ENCODE measurements around the gene TCTN2.
A peak's percentile ranks its signal among the peaks of the same experiment; 100 is the strongest.

TCTN2 gene

DNA sequence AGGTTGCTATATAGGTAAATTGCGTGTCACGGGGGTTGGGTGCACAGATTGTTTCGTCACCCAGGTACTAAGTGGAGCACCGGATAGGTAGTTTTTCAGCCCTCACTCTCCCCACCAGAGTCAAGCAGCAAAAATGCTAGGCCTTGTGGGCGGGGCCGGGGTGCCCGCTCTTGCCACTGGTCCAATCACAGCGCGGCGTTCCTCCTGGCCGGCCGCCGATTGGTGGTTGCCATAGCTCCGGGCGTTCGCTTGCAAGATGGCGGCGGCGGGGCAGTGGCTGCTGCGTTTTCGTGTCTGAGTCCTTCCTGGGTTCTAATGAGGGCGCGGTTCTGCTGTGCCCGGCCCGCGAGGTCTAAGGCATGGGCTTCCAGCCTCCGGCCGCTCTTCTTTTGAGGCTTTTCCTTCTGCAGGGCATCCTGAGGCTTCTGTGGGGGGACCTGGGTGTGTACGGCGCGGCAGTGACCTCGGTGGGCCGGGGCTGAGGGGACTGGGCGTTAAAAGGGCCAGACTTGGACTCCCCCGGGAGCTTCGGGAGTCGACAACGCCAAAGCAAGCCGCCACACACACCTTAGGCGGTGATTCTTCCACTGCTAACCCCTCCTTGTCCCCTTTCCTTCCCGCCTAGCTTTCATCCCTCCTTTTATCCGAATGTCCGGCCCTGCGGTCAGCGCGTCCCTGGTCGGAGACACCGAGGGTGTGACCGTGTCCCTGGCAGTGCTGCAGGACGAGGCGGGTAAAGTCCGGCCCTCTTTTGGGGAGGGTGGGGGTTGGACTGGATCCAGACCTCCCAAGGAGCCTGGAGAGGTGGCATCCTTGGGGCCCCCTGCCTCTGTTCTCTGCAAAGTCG is at the start of gene TCTN2:
TSS of gene TCTN2 (plus strand) at position 232 of the 847 bp plus-strand sequence. CDS start at position 360, 128 bp downstream.
- DNase-seq (ENCODE audit: low spot score): peak; percentile 98

DNA sequence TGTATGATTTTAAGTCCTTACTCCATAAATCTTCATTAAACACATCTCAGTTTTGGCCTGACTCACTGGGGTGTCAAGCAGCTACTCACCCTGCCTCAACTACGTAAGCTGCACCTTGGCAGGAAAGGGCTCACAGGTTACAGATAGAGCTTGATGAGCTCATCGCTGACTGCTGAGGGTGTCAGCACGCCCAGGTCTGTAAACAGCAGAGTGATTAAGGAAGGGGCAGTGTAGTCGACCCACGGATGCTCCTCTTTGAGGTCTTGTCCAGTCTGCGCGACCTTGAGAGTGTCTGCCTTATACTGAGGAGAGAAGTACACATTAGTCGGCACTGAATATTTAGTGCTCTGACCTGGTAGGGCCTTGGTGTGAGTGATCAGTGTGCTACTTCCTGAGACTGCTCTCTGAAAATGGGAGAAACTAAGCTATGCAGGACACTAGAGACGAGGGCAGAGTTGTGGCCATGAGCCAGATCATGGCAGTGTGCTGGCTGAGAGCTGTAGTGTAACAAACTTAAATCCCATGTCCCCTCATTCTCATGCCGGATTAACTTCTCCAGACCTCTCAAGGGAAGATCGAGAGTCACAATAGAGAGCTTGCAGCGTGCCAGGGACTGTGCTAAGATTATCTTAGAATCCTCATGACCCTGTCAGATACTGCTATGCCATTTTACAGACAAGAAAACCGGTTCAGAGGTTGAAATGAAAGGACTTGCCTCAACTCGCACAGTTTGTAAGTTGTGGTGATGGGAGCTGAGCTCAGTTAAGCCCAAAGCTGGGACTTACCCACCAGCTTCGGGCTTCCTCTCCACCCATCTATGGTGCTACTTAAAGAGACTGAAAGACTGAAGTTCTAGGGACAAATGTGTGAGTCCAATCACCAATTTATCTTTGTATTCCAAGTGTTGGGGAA is 49.0 kb upstream of the TCTN2 start:
- DNase-seq (ENCODE audit: low spot score): no peak

DNA sequence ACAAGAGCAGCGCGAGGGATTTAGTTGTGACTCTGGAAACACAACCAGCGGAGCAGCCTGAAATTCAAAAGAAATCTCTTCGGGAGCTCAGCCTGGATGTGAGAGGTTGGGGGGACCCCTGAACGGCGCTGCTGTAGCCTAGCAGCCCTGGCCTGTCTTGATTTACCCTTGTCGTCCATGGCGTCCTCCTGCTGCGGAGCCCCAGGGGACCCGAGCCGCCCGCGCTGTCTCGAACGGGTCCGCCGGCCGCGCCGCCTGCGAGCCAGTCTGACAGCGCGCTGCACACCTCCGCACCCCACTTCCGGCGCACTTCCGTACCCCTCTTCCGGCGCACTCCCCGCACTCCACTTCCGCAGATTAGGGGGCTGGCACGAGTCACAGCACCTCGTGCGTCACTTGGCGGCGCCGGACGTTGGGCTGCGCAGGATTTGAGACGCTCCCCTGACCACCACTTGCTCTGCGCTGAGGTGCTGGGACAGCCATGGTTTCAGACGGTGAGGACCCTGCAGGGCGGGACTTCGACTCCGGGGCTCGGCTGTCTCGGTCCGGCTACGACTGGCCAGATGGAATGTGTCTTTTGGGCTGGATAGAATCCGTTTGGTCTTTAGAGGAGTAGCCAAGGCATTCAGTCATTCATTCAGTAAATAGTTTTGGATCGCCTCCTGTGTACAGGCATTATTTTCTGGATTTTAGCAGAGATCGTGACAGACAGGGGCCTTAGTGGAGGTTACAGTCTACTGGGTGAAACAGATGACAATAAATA is 37.4 kb upstream of the TCTN2 start, which contains the start of the genes EIF2B1 and GTF2H3:
TSS of gene EIF2B1 (minus strand) at position 308 of the 763 bp plus-strand sequence. CDS start at position 179, 129 bp downstream.
TSS of gene GTF2H3 (plus strand) at position 451 of the 763 bp plus-strand sequence. CDS start at position 482, 31 bp downstream.
- DNase-seq (ENCODE audit: low spot score): peak; percentile 100

- no peak for DNase-seq (ENCODE audit: low spot score)
These were observed 36.8 kb upstream of the TCTN2 start for GRCh38 chr12:123634142-123634561.

DNA sequence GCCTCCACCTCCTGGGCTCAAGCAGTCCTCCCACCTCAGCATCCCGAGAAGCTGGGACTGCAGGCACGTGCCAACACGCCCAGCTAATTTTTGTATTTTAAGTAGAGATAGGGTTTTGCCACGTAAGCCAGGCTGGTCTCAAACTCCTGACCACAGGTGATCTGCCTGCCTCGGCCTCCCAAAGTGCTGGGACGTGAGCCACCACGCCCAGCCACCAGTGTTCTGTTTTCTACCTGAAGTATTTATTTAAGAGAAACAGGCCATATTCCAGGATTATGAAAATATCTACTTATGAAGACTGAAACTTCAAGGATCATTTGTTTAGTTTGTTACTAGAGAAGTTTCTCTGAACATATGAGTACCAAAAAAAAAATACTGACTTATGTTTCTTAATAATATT is 27.0 kb upstream of the TCTN2 start:
- no peak for DNase-seq (ENCODE audit: low spot score)

DNA sequence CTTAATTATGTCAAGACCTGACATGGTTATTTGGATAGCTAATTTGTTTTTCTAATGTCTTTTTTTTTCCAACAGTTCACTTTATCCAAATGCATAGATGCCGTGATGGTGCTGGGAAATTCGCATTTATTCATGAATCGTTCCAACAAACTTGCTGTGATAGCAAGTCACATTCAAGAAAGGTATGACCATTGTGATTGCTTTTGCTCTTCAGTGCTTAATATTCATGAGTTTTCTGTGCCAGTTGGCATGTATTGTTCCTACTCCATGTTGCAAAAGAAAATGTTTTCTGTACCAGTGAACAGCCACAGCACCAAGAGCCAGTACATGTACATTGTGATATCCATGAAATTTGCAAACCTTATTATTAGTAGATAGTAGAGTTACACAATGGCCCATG is 25.5 kb upstream of the TCTN2 start:
- DNase-seq (ENCODE audit: low spot score): no peak

- no peak for DNase-seq (ENCODE audit: low spot score)
These were observed 25.0 kb upstream of the TCTN2 start for GRCh38 chr12:123645878-123646277.

GRCh38 chr12:123648401-123648800 is 22.5 kb upstream of the TCTN2 start:
- no peak for DNase-seq (ENCODE audit: low spot score)

- DNase-seq (ENCODE audit: low spot score): no peak
These were observed 16.7 kb upstream of the TCTN2 start for GRCh38 chr12:123654129-123654701.

DNA sequence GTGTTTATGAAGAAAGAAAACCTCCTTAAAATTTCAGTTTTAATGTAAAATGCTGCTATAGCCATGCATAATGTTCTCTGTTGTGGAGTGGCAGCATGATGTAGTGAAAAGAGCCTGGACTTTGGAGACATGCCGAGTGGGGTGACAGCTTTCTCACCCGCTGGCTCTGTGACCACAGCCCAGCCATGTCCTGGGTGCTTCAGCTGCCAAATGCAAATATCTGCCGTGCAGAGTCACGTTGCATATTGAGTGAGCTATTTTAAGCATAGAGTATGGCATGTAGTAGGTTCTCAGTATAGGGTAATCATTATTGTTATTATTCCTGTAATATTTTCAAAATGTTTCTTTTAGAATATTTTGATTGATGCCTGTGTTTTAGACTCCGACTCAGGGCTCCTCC is 15.5 kb upstream of the TCTN2 start:
- DNase-seq (ENCODE audit: low spot score): no peak

DNA sequence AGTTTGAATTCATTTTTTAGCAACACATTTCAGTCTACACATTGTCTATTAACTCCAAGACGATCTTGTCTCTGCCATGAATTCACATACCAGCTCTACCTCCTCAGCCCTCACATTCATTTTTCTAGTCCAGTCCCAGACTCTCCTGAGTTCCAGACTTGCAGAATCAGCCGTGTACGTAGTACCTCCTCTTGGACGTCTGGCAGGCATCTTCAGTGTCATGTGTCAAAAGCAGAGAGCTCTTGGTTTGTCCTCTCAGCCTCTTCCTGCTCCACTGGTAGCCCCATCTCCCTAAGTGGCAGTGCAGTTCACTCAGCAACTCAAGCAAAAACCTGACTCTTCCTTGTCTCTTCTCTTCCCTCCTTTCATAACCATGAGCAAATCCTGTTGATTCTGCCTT is 14.5 kb upstream of the TCTN2 start:
- DNase-seq (ENCODE audit: low spot score): no peak

DNA sequence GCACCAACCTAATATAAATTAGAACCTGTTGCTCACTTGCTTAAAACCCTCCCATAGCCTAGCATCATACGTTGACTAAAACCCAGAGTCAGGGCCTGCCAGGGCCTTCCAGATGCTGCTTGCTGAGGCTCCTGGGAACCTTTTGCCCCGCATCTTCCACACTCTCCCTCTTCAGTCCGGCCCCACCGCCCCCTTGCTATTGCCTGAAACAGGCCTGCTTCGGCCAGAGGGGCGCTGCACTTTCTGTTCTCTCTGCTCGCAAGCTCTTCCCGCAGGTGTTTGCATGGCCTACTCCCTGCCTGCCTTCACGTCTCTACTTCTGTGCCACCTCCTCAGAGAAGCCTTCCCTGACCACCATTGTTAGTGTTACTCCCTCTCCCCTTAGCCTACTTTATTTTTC is 13.7 kb upstream of the TCTN2 start:
- DNase-seq (ENCODE audit: low spot score): no peak

- DNase-seq (ENCODE audit: low spot score): no peak
These were observed 10.8 kb upstream of the TCTN2 start for GRCh38 chr12:123659996-123660727.

- no peak for DNase-seq (ENCODE audit: low spot score)
These were observed 3.1 kb upstream of the TCTN2 start for GRCh38 chr12:123667771-123668170.

DNA sequence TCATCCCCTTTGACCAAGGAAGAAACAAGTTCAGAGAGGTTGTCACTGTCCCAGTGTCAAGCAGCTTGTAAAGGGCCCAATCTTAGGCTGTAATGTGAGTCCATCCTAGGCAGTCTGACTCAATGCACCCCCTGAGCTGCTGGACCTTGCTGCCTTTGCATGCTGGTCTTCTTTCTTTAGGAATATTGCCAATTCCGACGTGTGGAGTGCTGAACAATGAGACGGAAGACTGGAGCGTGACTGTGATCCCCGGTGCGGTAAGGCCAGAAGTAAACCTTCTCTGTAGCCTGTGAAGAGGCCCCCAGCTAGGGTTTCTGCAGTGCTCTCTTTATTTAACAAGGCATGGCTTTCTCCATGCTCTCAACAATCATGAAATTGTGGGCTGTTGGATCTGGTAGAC is 963 bp downstream of the TCTN2 start:
- DNase-seq (ENCODE audit: low spot score): no peak

- DNase-seq (ENCODE audit: low spot score): no peak
These were observed 4.5 kb downstream of the TCTN2 start for GRCh38 chr12:123675436-123675835.

DNA sequence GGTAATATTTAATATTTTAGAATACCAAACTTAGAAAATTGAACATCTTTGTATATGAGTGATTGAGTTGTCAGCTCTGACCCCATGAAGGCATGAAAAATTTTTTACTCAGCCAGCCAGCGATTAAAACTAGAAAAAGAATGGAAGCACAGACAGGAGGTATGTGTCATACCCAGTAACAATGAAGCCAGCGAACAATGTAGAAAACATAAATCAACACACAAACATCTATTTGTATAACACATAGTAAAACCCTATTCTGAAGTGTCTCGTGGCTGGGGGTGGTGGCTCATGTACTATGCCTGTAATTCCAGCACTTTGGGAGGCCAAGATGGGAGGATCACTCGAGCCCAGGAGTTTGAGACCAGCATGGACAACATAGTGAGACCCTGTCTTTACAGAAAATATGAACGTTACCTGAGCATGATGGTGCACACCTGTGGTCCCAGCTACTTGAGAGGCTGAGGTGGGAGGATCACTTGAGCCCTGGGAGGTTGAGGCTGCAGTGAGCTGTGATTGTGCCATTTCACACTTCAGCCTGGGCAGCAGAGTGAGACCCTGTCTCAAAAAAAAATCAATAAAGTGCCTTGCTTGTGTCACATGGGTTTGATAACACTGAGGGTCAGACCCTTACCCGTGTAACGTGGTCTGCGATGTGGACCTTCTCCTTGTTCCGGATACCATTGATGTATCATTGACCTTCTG is 5.9 kb downstream of the TCTN2 start:
- no peak for DNase-seq (ENCODE audit: low spot score)

DNA sequence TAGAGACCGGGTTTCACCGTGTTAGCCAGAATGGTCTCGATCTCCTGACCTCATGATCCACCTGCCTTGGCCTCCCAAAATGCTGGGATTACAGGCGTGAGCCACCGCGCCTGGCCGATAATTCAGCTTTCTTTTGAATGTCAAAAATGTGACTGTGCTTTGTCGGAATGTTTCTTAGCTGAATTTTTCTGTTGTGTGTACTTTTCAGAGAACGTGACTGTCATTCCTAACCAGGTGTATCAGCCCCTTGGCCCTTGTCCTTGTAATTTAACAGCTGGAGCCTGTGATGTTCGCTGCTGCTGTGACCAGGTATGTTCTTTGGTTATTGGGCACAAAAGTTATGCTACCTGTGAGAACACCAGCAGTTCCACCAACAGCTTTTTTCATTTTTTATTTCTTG is 8.1 kb downstream of the TCTN2 start:
- DNase-seq (ENCODE audit: low spot score): no peak

DNA sequence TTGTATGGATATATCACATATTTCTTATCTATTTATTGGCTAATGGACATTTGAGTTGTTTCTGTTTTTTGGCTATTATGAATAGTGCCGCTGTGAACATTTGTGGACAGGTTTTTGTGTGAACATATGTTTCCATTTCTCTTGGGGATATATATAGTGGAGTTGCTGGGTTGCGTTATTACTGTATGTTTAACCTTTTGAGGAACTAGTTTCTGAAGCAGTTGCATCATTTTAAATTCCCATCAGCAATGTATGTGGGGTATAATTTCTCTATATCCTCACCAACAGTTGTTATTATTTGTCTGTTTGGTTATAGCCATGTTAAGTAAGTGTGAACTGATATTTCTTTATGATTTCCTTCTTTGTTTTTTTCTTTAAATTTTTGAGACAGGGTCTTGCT is 10.7 kb downstream of the TCTN2 start:
- no peak for DNase-seq (ENCODE audit: low spot score)

GRCh38 chr12:123683964-123684363 is 13.1 kb downstream of the TCTN2 start:
- no peak for DNase-seq (ENCODE audit: low spot score)

All from LoVo (cell line).